ENCODE data around the gene ECHS1.

DNA sequence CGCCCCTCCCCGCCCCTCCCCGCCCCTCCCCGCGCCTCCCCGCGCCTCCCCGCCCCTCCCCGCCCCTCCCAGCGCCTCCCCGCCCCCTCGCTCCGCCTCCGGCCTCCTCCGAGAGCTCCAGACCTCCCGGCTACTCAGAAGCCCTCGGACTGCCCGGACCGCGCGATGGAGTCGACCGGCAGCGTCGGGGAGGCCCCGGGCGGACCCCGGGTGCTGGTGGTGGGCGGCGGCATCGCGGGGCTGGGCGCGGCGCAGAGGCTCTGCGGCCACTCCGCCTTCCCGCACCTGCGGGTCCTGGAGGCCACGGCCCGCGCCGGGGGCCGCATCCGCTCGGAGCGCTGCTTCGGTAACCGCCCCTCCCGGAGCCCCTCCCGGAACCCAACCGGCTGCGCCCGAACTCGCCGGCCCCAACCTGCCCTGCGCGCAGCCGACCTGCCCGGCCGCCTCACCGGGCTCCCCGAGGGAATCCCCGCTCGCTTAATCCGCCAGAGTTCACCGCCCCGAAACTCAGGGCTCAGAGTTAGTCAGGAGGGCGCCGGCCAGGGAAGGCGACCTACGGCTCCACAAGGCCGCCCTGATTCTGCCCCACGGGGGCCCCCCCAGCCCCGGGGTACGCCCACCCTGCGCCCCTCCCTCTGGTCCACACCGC is 6.1 kb upstream of the ECHS1 start, which contains the start of gene PAOX:
- TF ChIP-seq, protein P1, sequence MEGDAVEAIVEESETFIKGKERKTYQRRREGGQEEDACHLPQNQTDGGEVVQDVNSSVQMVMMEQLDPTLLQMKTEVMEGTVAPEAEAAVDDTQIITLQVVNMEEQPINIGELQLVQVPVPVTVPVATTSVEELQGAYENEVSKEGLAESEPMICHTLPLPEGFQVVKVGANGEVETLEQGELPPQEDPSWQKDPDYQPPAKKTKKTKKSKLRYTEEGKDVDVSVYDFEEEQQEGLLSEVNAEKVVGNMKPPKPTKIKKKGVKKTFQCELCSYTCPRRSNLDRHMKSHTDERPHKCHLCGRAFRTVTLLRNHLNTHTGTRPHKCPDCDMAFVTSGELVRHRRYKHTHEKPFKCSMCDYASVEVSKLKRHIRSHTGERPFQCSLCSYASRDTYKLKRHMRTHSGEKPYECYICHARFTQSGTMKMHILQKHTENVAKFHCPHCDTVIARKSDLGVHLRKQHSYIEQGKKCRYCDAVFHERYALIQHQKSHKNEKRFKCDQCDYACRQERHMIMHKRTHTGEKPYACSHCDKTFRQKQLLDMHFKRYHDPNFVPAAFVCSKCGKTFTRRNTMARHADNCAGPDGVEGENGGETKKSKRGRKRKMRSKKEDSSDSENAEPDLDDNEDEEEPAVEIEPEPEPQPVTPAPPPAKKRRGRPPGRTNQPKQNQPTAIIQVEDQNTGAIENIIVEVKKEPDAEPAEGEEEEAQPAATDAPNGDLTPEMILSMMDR (IDR thresholded peaks at IDR 0.05): no peak
- TF ChIP-seq POLR2A (IDR thresholded peaks at IDR 0.05): peak; percentile 64

Measured in right lobe of liver (tissue), 4 donors.